ENCODE results near the gene TLE6.
A peak's percentile ranks its signal among the peaks of the same experiment; 100 is the strongest.

The TLE6 gene

DNA sequence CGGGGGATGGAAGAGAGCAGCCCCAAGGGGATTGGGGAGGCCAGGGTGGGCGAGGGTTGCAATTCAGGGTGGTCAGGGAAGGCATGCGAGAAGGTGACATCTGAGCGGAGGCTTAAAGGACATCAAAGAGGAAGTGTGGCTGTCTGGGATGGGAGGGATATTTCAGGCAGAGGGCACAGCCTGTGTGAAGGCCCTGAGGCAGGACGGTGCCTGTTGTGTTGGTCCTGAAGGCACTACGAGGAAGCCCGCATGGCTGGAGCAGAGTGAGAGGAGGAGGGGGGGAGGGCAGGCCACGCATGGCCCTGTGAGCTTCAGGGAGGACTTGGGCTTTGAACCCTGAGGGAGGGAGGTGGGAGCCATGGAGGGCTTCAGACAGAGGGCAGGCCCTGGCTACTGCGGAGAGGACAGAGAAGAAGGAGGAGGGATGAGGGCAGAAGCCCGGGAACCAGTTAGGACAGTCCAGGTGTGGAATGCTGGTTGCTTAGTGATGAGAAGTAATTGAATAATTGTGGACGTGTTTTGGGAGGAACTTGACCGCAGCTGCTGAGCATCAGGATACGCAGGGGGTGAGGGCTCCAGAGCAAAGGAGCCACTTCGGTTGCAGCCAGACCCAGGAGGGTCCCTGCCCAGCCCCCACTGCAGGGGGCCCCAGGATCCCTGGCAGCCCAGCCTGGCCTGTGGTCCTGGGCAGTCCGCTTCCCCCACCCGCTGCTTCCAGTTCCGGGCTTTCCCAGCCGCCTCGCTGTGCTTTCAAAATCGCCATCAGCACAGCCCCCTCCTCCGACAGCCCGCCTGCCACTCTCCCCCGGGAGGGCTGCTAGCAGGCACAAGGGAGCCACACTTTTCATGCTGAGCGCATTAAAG lies 6.2 kb downstream of the TLE6 start:
- no peaks in the 10 kb centered on the region for H3K27me3 ChIP-seq (ENCODE audit: insufficient read depth, low read length, poor library complexity, severe bottlenecking)
- H2AFZ ChIP-seq (ENCODE audit: low read length), result no peak overlapping the region
- no peak overlapping the region for H3K9ac ChIP-seq (ENCODE audit: low read depth, low read length, poor library complexity, severe bottlenecking)
- no peaks in the 10 kb centered on the region for H3K9me3 ChIP-seq (ENCODE audit: insufficient read depth, low read depth, low read length)
- H3K36me3 ChIP-seq (ENCODE audit: insufficient read depth, low read length), result no peaks in the 10 kb centered on the region
- no peaks in the 10 kb centered on the region for H3K9me2 ChIP-seq (replicated peaks; ENCODE audit: low read depth, low read length)
- H3K4me2 ChIP-seq (ENCODE audit: low read depth, low read length, poor library complexity, severe bottlenecking), result peak overlapping the region; percentile 4
- H3K79me2 ChIP-seq (ENCODE audit: insufficient read depth, low read length), result no peaks in the 10 kb centered on the region
- TF ChIP-seq EZH2phosphoT487 (IDR thresholded peaks at IDR 0.05; ENCODE audit: borderline replicate concordance), result no peak
- no peak for TF ChIP-seq CTCF (conservative IDR thresholded peaks at IDR 0.05; ENCODE audit: low read length)
- peaks cover 4% of the 10 kb centered on the region for H3K4me1 ChIP-seq (ENCODE audit: insufficient read depth, low read length, poor library complexity, severe bottlenecking)
- no peaks in the 10 kb centered on the region for H4K20me1 ChIP-seq (ENCODE audit: insufficient read depth, low read length, poor library complexity, severe bottlenecking)
- H3K4me3 ChIP-seq (ENCODE audit: low read length, poor library complexity, severe bottlenecking), result no peak overlapping the region
- H3F3A ChIP-seq (ENCODE audit: low read depth), result no peaks in the 10 kb centered on the region

GRCh38 chr19:2984215-2984528 lies 6.8 kb downstream of the TLE6 start:
- Histone ChIP-seq H3K4me1 (ENCODE audit: insufficient read depth, low read length, poor library complexity, severe bottlenecking) (peaks cover 4% of the 10 kb centered on the region), H3K4me3 (ENCODE audit: low read length, poor library complexity, severe bottlenecking) (no peak overlapping the region), H3K4me2 (ENCODE audit: low read depth, low read length, poor library complexity, severe bottlenecking) (peak overlapping the region; percentile 4), H3K9me2 (replicated peaks; ENCODE audit: low read depth, low read length) (no peaks in the 10 kb centered on the region), H2AFZ (ENCODE audit: low read length) (no peak overlapping the region), H3K27me3 (ENCODE audit: insufficient read depth, low read length, poor library complexity, severe bottlenecking) (no peaks in the 10 kb centered on the region), H3F3A (ENCODE audit: low read depth) (no peaks in the 10 kb centered on the region), H3K9me3 (ENCODE audit: insufficient read depth, low read depth, low read length) (no peaks in the 10 kb centered on the region), H3K79me2 (ENCODE audit: insufficient read depth, low read length) (no peaks in the 10 kb centered on the region), H4K20me1 (ENCODE audit: insufficient read depth, low read length, poor library complexity, severe bottlenecking) (no peaks in the 10 kb centered on the region), H3K9ac (ENCODE audit: low read depth, low read length, poor library complexity, severe bottlenecking) (no peak overlapping the region), H3K36me3 (ENCODE audit: insufficient read depth, low read length) (no peaks in the 10 kb centered on the region)
- no peak for TF ChIP-seq CTCF (conservative IDR thresholded peaks at IDR 0.05; ENCODE audit: low read length)
- TF ChIP-seq EZH2phosphoT487 (IDR thresholded peaks at IDR 0.05; ENCODE audit: borderline replicate concordance), result no peak

- H3K79me2 ChIP-seq (ENCODE audit: insufficient read depth, low read length), result no peaks in the 10 kb centered on the region
- H3K4me2 ChIP-seq (ENCODE audit: low read depth, low read length, poor library complexity, severe bottlenecking), result no peak overlapping the region
- TF ChIP-seq CTCF (conservative IDR thresholded peaks at IDR 0.05; ENCODE audit: low read length) (no peak), EZH2phosphoT487 (IDR thresholded peaks at IDR 0.05; ENCODE audit: borderline replicate concordance) (no peak)
- no peak overlapping the region for H2AFZ ChIP-seq (ENCODE audit: low read length)
- no peak overlapping the region for H3K9ac ChIP-seq (ENCODE audit: low read depth, low read length, poor library complexity, severe bottlenecking)
- no peaks in the 10 kb centered on the region for H3K9me2 ChIP-seq (replicated peaks; ENCODE audit: low read depth, low read length)
- H4K20me1 ChIP-seq (ENCODE audit: insufficient read depth, low read length, poor library complexity, severe bottlenecking), result no peaks in the 10 kb centered on the region
- H3F3A ChIP-seq (ENCODE audit: low read depth), result no peaks in the 10 kb centered on the region
- no peaks in the 10 kb centered on the region for H3K36me3 ChIP-seq (ENCODE audit: insufficient read depth, low read length)
- H3K4me3 ChIP-seq (ENCODE audit: low read length, poor library complexity, severe bottlenecking), result no peak overlapping the region
- peaks cover 4% of the 10 kb centered on the region for H3K4me1 ChIP-seq (ENCODE audit: insufficient read depth, low read length, poor library complexity, severe bottlenecking)
- no peaks in the 10 kb centered on the region for H3K27me3 ChIP-seq (ENCODE audit: insufficient read depth, low read length, poor library complexity, severe bottlenecking)
- no peaks in the 10 kb centered on the region for H3K9me3 ChIP-seq (ENCODE audit: insufficient read depth, low read depth, low read length)
These were observed 9.7 kb downstream of the TLE6 start for GRCh38 chr19:2986951-2987524.
